A673 (cell line): ENCODE results near the gene SLC18B1. TPM values are rescaled to one million over a fixed set of nuclear protein-coding genes. Genes with fewer than 3 reads are reported as not detected.

Experiments
- BruUV-seq: library from RNA; stranded (reverse); fragments of 400-500 nt; replicated peaks from 2 replicates; lab custom pipeline; 2021; lab: Mats Ljungman, UMichigan
- CTCF ChIA-PET: fragments of 300-600 bp; sonication (Branson Sonifier 250); formaldehyde crosslinking; loops from one replicate; lab custom pipeline; 2022; ENCODE audit warnings: antibody characterized with exemption; lab: Charles Lee
- POLR2A ChIA-PET: fragments of 300-600 bp; sonication (Branson Sonifier 250); formaldehyde crosslinking; loops from one replicate; lab custom pipeline; 2022; ENCODE audit warnings: antibody characterized with exemption; ENCODE audit not compliant: low non-redundant PET; lab: Charles Lee
- DNase-seq: peaks from one replicate; pipeline ENCODE4 v3.0.0-alpha.2; 2015; ENCODE audit warnings: low spot score
- H3K27ac ChIP-seq: fragments of 200-600 bp; sonication (generic); 2 replicates; pipeline ENCODE4 v1.5.1; 2016; ENCODE audit warnings: mixed run types, low read depth, mild to moderate bottlenecking, mixed read lengths, antibody characterized with exemption, low read length; ENCODE audit not compliant: poor library complexity, severe bottlenecking
- H3K27me3 ChIP-seq: fragments of 200-600 bp; sonication (generic); replicated peaks from 2 replicates; pipeline ENCODE4 v1.6.1; 2017; ENCODE audit warnings: mixed run types, low read depth, mild to moderate bottlenecking, mixed read lengths, antibody characterized with exemption, low read length; ENCODE audit not compliant: insufficient read depth, poor library complexity
- H3K36me3 ChIP-seq: fragments of 200-600 bp; sonication (generic); 2 replicates; pipeline ENCODE4 v1.6.1; 2016; ENCODE audit warnings: mixed run types, mild to moderate bottlenecking, mixed read lengths, antibody characterized with exemption, low read length; ENCODE audit not compliant: insufficient read depth, poor library complexity, severe bottlenecking
- H3K4me1 ChIP-seq: fragments of 200-600 bp; sonication (generic); 2 replicates; pipeline ENCODE4 v1.6.1; 2017; ENCODE audit warnings: mixed run types, mild to moderate bottlenecking, mixed read lengths, antibody characterized with exemption, low read length; ENCODE audit not compliant: insufficient read depth, poor library complexity, severe bottlenecking
- H3K4me3 ChIP-seq: fragments of 200-600 bp; sonication (generic); 2 replicates; pipeline ENCODE4 v1.5.1; 2016; ENCODE audit warnings: low read depth, mixed run types, mild to moderate bottlenecking, mixed read lengths, low read length; ENCODE audit not compliant: poor library complexity, severe bottlenecking
- H3K9me3 ChIP-seq: fragments of 200-600 bp; sonication (generic); 2 replicates; pipeline ENCODE4 v1.6.1; 2016; ENCODE audit warnings: mixed run types, low read depth, mild to moderate bottlenecking, mixed read lengths, antibody characterized with exemption, low read length; ENCODE audit not compliant: poor library complexity, severe bottlenecking
- CTCF ChIP-seq: fragments of 300-800, 200-600 bp; sonication (generic); conservative IDR thresholded peaks from 2 replicates; pipeline ENCODE4 v1.5.1; 2017; ENCODE audit warnings: low read depth, mild to moderate bottlenecking, antibody characterized with exemption, low read length, moderate library complexity, mixed read lengths
- EZH2 ChIP-seq: fragments of 200-600 bp; sonication (generic); IDR thresholded peaks from 2 replicates; pipeline ENCODE4 v1.6.1; 2017; ENCODE audit warnings: borderline replicate concordance, low read depth, mild to moderate bottlenecking, mixed read lengths, antibody characterized with exemption, low read length; ENCODE audit not compliant: poor library complexity, severe bottlenecking
- intact Hi-C: fragments of 100-400 bp; cut with micrococcal nuclease; formaldehyde crosslinking; loops from one replicate; pipeline ENCODE4 v1.10.0; 2022; ENCODE audit not compliant: unreplicated experiment
- total RNA-seq: library from RNA; stranded (reverse); gene quantifications from 2 replicates; pipeline ENCODE4 v1.2.3, GENCODE V29; 2021

Gene SLC18B1
- total RNA-seq, 1 experiment from 2014 or later: 25.2 TPM

- TF ChIP-seq EZH2 (no peak), CTCF (no peak)
- intact Hi-C loops: no loop called here
- Histone ChIP-seq H3K27ac (no peak overlapping the region), H3K27me3 (no peaks in the 10 kb centered on the region), H3K4me1 (peaks cover 2% of the 10 kb centered on the region), H3K9me3 (peaks cover 3% of the 10 kb centered on the region), H3K36me3 (peaks cover 1% of the 10 kb centered on the region), H3K4me3 (no peak overlapping the region)
- CTCF ChIA-PET: no interaction called here
- no TSS peak for BruUV-seq
- DNase-seq: no peak
- POLR2A ChIA-PET: no interaction called here
Measured at GRCh38 chr6:132800656-132801055, 2.2 kb upstream of the SLC18B1 start.

GRCh38 chr6:132798869-132799538 is 567 bp upstream of the SLC18B1 start:
- DNase-seq: peak; percentile 71
- ChIA-PET CTCF (interaction anchor here (0.5 to 1.3 kb wide), 4 partner anchors 14 to 519 kb away, joined by 3 to 8 read pairs (median 6); no protein-coding TSS in a partner anchor), POLR2A (interaction anchor here (0.5 kb wide), 1 partner anchor 303 kb away, joined by 3 read pairs; no protein-coding TSS in a partner anchor)
- TF ChIP-seq CTCF (peak; percentile 83), EZH2 (no peak)
- TSS peak; percentile 34 for BruUV-seq
- H3K27me3 ChIP-seq: no peaks in the 10 kb centered on the region
- H3K27ac ChIP-seq: peak overlapping the region; percentile 84
- peaks cover 3% of the 10 kb centered on the region for H3K9me3 ChIP-seq
- peaks cover 8% of the 10 kb centered on the region for H3K36me3 ChIP-seq
- intact Hi-C loops: loop anchor here (1.0 to 10.0 kb wide), 2 partner anchors 14 to 274 kb away; no protein-coding TSS in a partner anchor
- peaks cover 9% of the 10 kb centered on the region for H3K4me1 ChIP-seq
- H3K4me3 ChIP-seq: peak overlapping the region; percentile 86

GRCh38 chr6:132795461-132795860 is 3.0 kb downstream of the SLC18B1 start:
- H3K4me3 ChIP-seq: no peak overlapping the region
- ChIA-PET POLR2A (no interaction called here), CTCF (no interaction called here)
- no peak overlapping the region for H3K27ac ChIP-seq
- H3K4me1 ChIP-seq: peaks cover 33% of the 10 kb centered on the region
- H3K27me3 ChIP-seq: no peaks in the 10 kb centered on the region
- no peak for DNase-seq
- H3K36me3 ChIP-seq: peaks cover 11% of the 10 kb centered on the region
- no peaks in the 10 kb centered on the region for H3K9me3 ChIP-seq
- intact Hi-C loops: loop anchor here (10.0 kb wide), 1 partner anchor 271 kb away; no protein-coding TSS in a partner anchor
- TF ChIP-seq EZH2: no peak
- TSS peak; percentile 3 for BruUV-seq
